ENCODE measurements around the gene ACTR10.
A peak's percentile ranks its signal among the peaks of the same experiment; 100 is the strongest.

ACTR10 gene

GRCh38 chr14:58199726-58200479 is at the start of gene ACTR10:
ACTR10 (plus strand) TSS chr14:58200149; CDS start chr14:58200218, 69 bp downstream.
- H3K4me3 ChIP-seq (ENCODE audit: low read depth, low read length) = peak within 1 kb of the TSS; percentile 91

- no peak overlapping the region for H3K4me3 ChIP-seq (ENCODE audit: low read depth, low read length)
Observed at GRCh38 chr14:58150243-58150805, 49.6 kb upstream of the ACTR10 start.

DNA sequence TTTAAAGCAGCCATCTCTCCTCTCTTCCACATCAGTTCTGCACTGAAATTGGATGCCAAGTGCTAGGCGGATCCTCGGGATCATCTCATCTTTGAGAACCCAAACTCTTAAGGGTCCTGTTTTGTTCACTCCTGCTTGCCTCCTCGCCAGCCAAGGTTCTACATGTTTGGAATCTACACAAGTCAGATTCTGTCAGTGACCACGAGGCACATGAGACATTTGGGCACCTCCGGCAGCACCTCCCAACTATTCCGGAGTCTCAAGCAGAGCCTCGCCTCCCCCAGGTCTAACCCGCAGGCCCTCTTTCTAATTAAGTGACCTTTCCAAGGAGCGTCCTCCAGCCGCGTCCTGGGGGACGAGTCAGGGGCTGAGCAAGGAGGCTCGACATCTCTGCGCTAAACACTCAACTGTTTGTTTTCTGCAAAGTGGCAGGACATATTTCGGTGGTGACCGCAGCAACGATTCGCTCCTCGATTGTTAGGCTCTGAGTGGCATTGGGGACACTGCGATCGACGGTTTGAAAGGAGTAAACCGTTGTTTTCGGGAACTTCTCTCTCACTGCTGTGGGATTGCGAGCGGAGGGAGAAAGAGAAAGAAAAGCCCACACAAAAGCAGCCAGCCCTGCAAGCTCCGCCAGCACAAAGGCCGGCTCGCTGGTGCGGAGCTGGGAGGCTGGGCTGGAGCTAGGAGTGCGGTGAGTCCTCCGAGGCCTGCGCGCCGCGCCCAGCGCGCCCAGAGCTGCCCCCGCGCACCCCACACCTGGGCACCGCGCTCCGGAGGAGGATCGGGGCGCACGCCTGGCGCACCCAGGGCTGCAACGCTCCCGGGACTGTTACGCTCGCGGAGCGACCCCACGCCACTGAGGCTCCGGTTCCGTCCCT is 48.6 kb upstream of the ACTR10 start:
- peak overlapping the region; percentile 77 for H3K4me3 ChIP-seq (ENCODE audit: low read depth, low read length)

GRCh38 chr14:58152014-58152857 is 47.7 kb upstream of the ACTR10 start, which contains the start of gene ARMH4:
ARMH4 (minus strand) TSS chr14:58152213; CDS start chr14:58139358, 12,855 bp downstream.
- H3K4me3 ChIP-seq (ENCODE audit: low read depth, low read length) = peak within 1 kb of the TSS; percentile 77

GRCh38 chr14:58160561-58160960 is 39.4 kb upstream of the ACTR10 start:
- no peak overlapping the region for H3K4me3 ChIP-seq (ENCODE audit: low read depth, low read length)

DNA sequence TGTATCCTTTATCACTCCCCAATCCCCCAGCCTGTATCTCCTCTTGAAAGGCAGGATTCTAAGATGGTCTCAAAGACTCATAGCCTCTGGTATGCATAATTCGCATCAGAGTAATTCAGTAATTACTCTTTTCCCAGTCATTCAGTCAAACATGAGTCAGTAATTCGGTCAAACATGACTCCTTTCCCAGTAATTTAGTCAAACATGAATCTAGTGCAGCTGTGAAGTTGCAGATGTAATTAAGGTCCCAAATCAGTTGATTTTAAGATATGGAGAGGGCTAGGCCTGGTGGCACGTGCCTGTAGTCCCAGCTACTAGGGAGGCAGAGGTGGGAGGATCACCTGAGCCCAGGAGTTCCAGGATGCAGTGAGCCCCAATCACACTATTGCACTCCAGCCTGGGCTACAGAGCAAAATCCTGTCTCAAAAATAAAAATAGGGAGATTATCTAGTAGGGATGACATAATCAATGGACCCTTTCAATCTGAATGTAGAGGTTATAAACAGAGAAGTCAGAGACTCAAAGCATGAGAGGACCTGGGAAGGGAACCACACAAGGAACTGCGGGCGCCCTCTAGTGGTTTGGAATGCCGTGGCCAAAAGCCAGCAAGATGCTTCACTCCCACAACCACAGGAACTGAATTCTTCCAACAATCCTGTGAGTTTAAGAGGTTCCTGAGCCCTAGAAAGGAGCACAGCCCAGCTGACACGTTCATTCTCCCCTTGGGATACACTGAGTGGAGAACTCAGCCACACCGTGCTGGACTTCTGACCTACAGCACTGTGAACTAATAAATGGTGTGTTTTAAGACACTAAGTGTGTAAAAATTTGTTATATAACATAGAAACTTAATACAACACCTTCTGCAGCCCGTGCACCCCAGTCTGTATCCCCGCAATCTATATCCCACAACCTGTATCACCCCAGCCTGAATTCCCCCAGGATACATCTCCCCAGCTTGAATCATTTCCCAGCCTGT is 33.7 kb upstream of the ACTR10 start:
- H3K4me3 ChIP-seq (ENCODE audit: low read depth, low read length) = no peak overlapping the region

DNA sequence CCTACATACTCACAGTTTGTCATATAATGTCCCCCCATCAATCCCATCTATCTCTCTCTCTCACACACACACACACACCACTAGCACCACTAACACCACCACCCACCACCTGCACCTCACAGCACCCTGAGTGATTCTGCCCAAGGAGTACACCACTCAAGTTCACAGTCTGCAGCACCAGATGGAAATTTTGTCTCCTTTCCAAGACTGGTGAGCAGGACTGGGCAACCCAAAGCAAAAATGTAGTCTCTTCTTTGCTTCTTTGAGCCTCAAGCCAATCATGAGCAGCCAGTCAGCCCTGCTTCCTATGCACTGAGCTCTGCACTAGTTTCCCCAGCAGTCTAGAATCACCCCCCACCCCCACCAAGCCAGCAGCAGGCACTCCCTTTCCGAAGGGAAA is 32.9 kb upstream of the ACTR10 start:
- no peak overlapping the region for H3K4me3 ChIP-seq (ENCODE audit: low read depth, low read length)

- no peak overlapping the region for H3K4me3 ChIP-seq (ENCODE audit: low read depth, low read length)
Observed at GRCh38 chr14:58167891-58168290, 32.1 kb upstream of the ACTR10 start.

DNA sequence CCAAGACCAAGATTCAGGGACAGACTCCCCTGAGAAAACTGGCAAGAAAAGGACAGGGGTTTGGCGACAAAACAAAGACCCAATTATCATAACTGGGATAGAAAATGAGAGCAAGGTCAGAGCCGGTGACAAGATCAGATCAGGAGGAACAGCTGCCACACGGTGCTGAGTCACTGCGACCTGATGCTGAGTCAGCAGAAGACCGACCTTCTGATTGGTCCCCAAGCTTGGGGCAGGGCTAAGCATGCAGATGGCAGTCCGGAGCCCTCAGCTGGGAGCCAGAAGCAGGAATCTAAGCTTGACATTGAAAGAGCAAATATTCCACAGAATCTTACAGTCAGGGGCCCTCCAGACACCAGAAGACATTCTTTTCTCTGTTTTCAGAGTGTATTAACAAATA is 28.9 kb upstream of the ACTR10 start:
- no peak overlapping the region for H3K4me3 ChIP-seq (ENCODE audit: low read depth, low read length)

- no peak overlapping the region for H3K4me3 ChIP-seq (ENCODE audit: low read depth, low read length)
Observed at GRCh38 chr14:58177125-58177524, 22.8 kb upstream of the ACTR10 start.

GRCh38 chr14:58189176-58189575 is 10.8 kb upstream of the ACTR10 start:
- no peak overlapping the region for H3K4me3 ChIP-seq (ENCODE audit: low read depth, low read length)

GRCh38 chr14:58191763-58192601 is 8.0 kb upstream of the ACTR10 start:
- no peak overlapping the region for H3K4me3 ChIP-seq (ENCODE audit: low read depth, low read length)

DNA sequence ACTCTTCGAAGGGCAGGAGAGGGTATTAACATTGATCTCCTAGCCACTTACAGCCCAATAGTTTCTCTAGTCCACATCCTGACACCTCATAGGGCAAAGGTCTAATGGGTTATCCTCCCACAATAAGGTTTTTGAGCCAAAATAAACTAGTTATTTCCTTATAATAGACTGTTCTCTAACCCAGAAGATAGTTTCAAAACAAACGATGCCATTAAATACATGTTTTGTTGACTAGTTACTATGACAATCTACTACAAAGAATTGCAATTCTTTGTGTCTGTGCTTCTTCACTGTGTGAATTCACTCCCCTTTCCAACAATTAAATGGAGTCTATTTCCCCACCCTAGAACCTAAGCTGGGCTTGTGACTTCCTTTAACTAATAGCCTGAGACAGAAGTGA is 6.4 kb upstream of the ACTR10 start:
- H3K4me3 ChIP-seq (ENCODE audit: low read depth, low read length) = no peak overlapping the region

GRCh38 chr14:58196198-58196597 is 3.8 kb upstream of the ACTR10 start:
- H3K4me3 ChIP-seq (ENCODE audit: low read depth, low read length) = no peak overlapping the region

GRCh38 chr14:58198086-58198485 is 1.9 kb upstream of the ACTR10 start:
- no peak overlapping the region for H3K4me3 ChIP-seq (ENCODE audit: low read depth, low read length)

GRCh38 chr14:58200480-58200841 is 512 bp downstream of the ACTR10 start:
- peak overlapping the region; percentile 91 for H3K4me3 ChIP-seq (ENCODE audit: low read depth, low read length)

- H3K4me3 ChIP-seq (ENCODE audit: low read depth, low read length) = peak overlapping the region; percentile 91
Observed at GRCh38 chr14:58200846-58201245, 897 bp downstream of the ACTR10 start.

- H3K4me3 ChIP-seq (ENCODE audit: low read depth, low read length) = no peak overlapping the region
Observed at GRCh38 chr14:58213176-58213575, 13.2 kb downstream of the ACTR10 start.
